BE2C (cell line): ENCODE results near the gene ZNF215.

Experiments
- DNase-seq: peaks from one replicate; pipeline ENCODE4 v3.0.0-alpha.2; 2020
- H3K27me3 ChIP-seq: fragments of 250-450 bp; sonication (Bioruptor Pico); 2 replicates; pipeline ENCODE4 v1.5.1; 2020; ENCODE audit warnings: mild to moderate bottlenecking
- H3K36me3 ChIP-seq: fragments of 250-450 bp; sonication (Bioruptor Pico); 2 replicates; pipeline ENCODE4 v1.5.1; 2020; ENCODE audit warnings: mild to moderate bottlenecking
- H3K4me1 ChIP-seq: fragments of 250-450 bp; sonication (Bioruptor Pico); 2 replicates; pipeline ENCODE4 v1.5.1; 2020
- H3K4me3 ChIP-seq: 2 replicates; pipeline ENCODE4 v1.5.1; 2011; ENCODE audit warnings: low read depth, low read length
- H3K9me3 ChIP-seq: fragments of 250-450 bp; sonication (Bioruptor Pico); 2 replicates; pipeline ENCODE4 v1.5.1; 2020
- CTCF ChIP-seq: IDR thresholded peaks from 2 replicates; pipeline ENCODE4 v1.5.1; 2012; ENCODE audit warnings: mild to moderate bottlenecking, low read depth, low read length

ZNF215 gene

GRCh38 chr11:6911378-6911777, 14.8 kb upstream of the ZNF215 start:
- Histone ChIP-seq H3K27me3 (no peaks in the 10 kb centered on the region), H3K4me3 (no peak overlapping the region), H3K4me1 (no peaks in the 10 kb centered on the region), H3K9me3 (no peaks in the 10 kb centered on the region), H3K36me3 (no peaks in the 10 kb centered on the region)
- no peak for TF ChIP-seq CTCF
- no peak for DNase-seq

- no peak for DNase-seq
- Histone ChIP-seq H3K4me1 (no peaks in the 10 kb centered on the region), H3K27me3 (no peaks in the 10 kb centered on the region), H3K9me3 (no peaks in the 10 kb centered on the region), H3K4me3 (no peak overlapping the region), H3K36me3 (no peaks in the 10 kb centered on the region)
- TF ChIP-seq CTCF = no peak
Observed at GRCh38 chr11:6911948-6912347, 14.3 kb upstream of the ZNF215 start.

GRCh38 chr11:6919698-6920097, 6.5 kb upstream of the ZNF215 start:
- H3K9me3 ChIP-seq = no peaks in the 10 kb centered on the region
- no peak for DNase-seq
- H3K27me3 ChIP-seq = no peaks in the 10 kb centered on the region
- H3K4me1 ChIP-seq = no peaks in the 10 kb centered on the region
- TF ChIP-seq CTCF = no peak
- no peaks in the 10 kb centered on the region for H3K36me3 ChIP-seq
- no peak overlapping the region for H3K4me3 ChIP-seq

GRCh38 chr11:6920702-6921101, 5.5 kb upstream of the ZNF215 start, which contains the start of gene OR2D3:
TSS of gene OR2D3 (plus strand) at chr11:6921002. CDS start at chr11:6921002, 0 bp downstream.
- DNase-seq = no peak
- TF ChIP-seq CTCF = no peak
- Histone ChIP-seq H3K36me3 (no peaks in the 10 kb centered on the region), H3K9me3 (no peaks in the 10 kb centered on the region), H3K4me1 (no peaks in the 10 kb centered on the region), H3K4me3 (no peak within 1 kb of the TSS), H3K27me3 (no peaks in the 10 kb centered on the region)

GRCh38 chr11:6925007-6925577, 1.1 kb upstream of the ZNF215 start:
- Histone ChIP-seq H3K27me3 (peaks cover 18% of the 10 kb centered on the region), H3K9me3 (no peaks in the 10 kb centered on the region), H3K4me3 (no peak overlapping the region), H3K4me1 (no peaks in the 10 kb centered on the region), H3K36me3 (no peaks in the 10 kb centered on the region)
- no peak for DNase-seq
- no peak for TF ChIP-seq CTCF

DNA sequence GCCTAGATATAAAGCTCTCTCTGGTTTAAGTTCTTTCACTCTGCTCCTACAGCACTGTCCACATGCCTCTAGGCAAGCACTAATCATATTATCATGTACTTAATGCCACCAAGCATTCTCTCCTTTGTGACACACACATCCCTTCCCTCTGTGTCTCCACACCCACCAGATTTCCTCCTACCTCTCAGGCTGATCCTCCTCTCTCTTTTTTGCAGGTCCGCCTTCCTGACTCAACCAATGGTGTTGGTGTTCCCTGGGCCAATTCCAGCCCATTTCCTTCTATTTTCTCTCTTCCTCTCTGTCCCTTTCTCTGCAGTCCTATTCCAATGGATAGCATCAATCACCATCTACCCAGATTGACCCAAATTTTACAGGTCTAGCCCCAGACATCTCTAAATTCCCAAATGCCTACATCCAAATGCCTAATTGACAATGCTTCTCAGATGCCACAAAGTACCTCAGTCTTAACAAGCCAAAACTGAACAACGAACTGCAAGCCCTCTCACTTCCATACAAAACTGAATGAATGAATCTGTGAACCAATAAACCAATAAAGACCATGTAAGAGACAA, 504 bp upstream of the ZNF215 start:
- Histone ChIP-seq H3K4me3 (peak overlapping the region; percentile 57; the same call in 1 of the 2 replicates), H3K9me3 (no peaks in the 10 kb centered on the region), H3K27me3 (peaks cover 18% of the 10 kb centered on the region), H3K36me3 (no peaks in the 10 kb centered on the region), H3K4me1 (no peaks in the 10 kb centered on the region)
- TF ChIP-seq CTCF = no peak
- DNase-seq = no peak
